Ovary (tissue), 9 donors: Measurements from ENCODE around the gene RASGRP1. TPM values are rescaled to one million over a fixed set of nuclear protein-coding genes. Genes with fewer than 3 reads are reported as not detected.
"Not testable (repeated sequence)": the region's sequence is repeated elsewhere in the genome, so short reads cannot be mapped to it uniquely, and the experiment has no call there.

Experiments
- DNase-seq, 5 donors: peaks; one replicate each; pipeline ENCODE4 v3.0.0-alpha.2; 2019 to 2020
- H3K27ac ChIP-seq, 2 donors: fragments of 200-600 bp; one replicate each; pipeline versions ENCODE4 v1.5.1 to v1.8.0; 2019 to 2022
- H3K27me3 ChIP-seq: fragments of 200-600 bp; one replicate; pipeline ENCODE4 v1.8.0; 2022
- H3K36me3 ChIP-seq: fragments of 200-600 bp; sonication (generic); one replicate; pipeline ENCODE4 v1.5.1; 2019
- H3K4me1 ChIP-seq: one replicate; pipeline ENCODE4 v1.8.1; 2013; ENCODE audit warnings: mild to moderate bottlenecking, moderate library complexity; ENCODE audit not compliant: insufficient read depth
- H3K4me3 ChIP-seq: fragments of 200-600 bp; sonication (generic); one replicate; pipeline ENCODE4 v1.5.1; 2017
- H3K9me3 ChIP-seq, 2 donors: fragments of 200-600 bp in 1 of 2; sonication (generic) in 1 of 2; one replicate each; pipeline versions ENCODE4 v1.5.1 to v1.8.1; 2013 to 2019; ENCODE audit warnings: mild to moderate bottlenecking in 1 of 2, moderate library complexity in 1 of 2
- CTCF ChIP-seq, 3 donors: fragments of 450-650 bp in 2 of 3; fragments of 200-600 bp in 1 of 3; IDR thresholded peaks; one replicate each; pipeline versions ENCODE4 v1.5.1 to v1.8.0; 2016 to 2022; ENCODE audit warnings: antibody characterized with exemption in 3 of 3, mild to moderate bottlenecking in 1 of 3
- EP300 ChIP-seq: sonication (generic); formaldehyde crosslinking; IDR thresholded peaks from one replicate; pipeline ENCODE4 v1.6.1; 2017; ENCODE audit warnings: antibody characterized with exemption
- POLR2A ChIP-seq: fragments of 450-650 bp; IDR thresholded peaks from one replicate; pipeline ENCODE4 v1.6.1; 2017; ENCODE audit warnings: antibody characterized with exemption, mild to moderate bottlenecking, moderate library complexity
- WGBS, 3 donors: extraction: QIAGEN DNeasy Blood & Tissue Kit in 1 of 3; methylation state at CpG; one replicate each; pipeline versions ENCODE4 v1.1.5 to v1.1.7; 2013 to 2017; 5-methylcytosine and 5-hydroxymethylcytosine counted together
- intact Hi-C, 4 donors: fragments of 100-400 bp; cut with DNase I; formaldehyde crosslinking; loops; one replicate each; pipeline versions ENCODE4 v1.11.0 to v1.15.1; 2022 to 2023
- polyA plus RNA-seq, 2 donors: library from polyadenylated mRNA; stranded (reverse); fragments of 200-250 nt in 1 of 2; fragments of 350-450 nt in 1 of 2; fragmentation: Illumina TruSeq in 1 of 2; extraction: RNeasy Lipid Tissue Mini Kit (QIAGEN cat#74804) in 1 of 2; gene quantifications; one replicate each; pipeline ENCODE4 v1.2.3, GENCODE V29; 2013 to 2014
- total RNA-seq, 7 donors: library from RNA; depleted of rRNA in 2 of 7; stranded (reverse); fragments of >200 nt in 2 of 7; fragmentation: NEBNext Ultra II Directional in 3 of 7; extraction: Animal tissue kit (Norgen Biotek cat#: 25700) in 3 of 7; gene quantifications; one replicate each; pipeline versions ENCODE4 v1.1.0 to v1.2.4, GENCODE V29; 2016 to 2023
- donor health status: DM: no; HTN: no; CAD: no; lungs with moderate emphysema.
- donor health status: DM: no; HTN: no; CAD: no.
- donor health status: Bipolar disorder and iron deficiency.
- donor health status: DM: yes; HTN: yes; CAD: no.
- donor health status: DM: no; HTN: no; CAD: no.
- donor health status: DM: yes; HTN: yes; CAD: no.

RASGRP1 gene
- total and polyA plus RNA-seq, 9 donors, result 0.13 to 15.5 (median 1.0) TPM

- Histone ChIP-seq H3K4me1 (no peaks in the 10 kb centered on the region), H3K27me3 (no peaks in the 10 kb centered on the region), H3K36me3 (no peaks in the 10 kb centered on the region), H3K27ac (no peak overlapping the region), H3K9me3 (no peaks in the 10 kb centered on the region), H3K4me3 (no peak overlapping the region)
- intact Hi-C loops, result no loop called here
- WGBS, 3 donors, result 70 to 75% (median 75%) methylated on average over 6 of the region's 6 CpGs
- TF ChIP-seq CTCF (IDR thresholded peaks at IDR 0.05) (no peak), POLR2A (no peak), EP300 (no peak)
- no peak for DNase-seq
These were observed 22.6 kb upstream of the RASGRP1 start for GRCh38 chr15:38587214-38587613.

- H3K9me3 ChIP-seq, H3K36me3 ChIP-seq, H3K27me3 ChIP-seq, H3K4me3 ChIP-seq, H3K27ac ChIP-seq, H3K4me1 ChIP-seq, DNase-seq, intact Hi-C loops: not testable (repeated sequence)
- WGBS, 3 donors, result 91 to 97% (median 94%) methylated on average over 2 of the region's 2 CpGs
These were observed 21.4 kb upstream of the RASGRP1 start for GRCh38 chr15:38586005-38586404.

GRCh38 chr15:38578626-38579025, 14.0 kb upstream of the RASGRP1 start:
- TF ChIP-seq EP300, result no peak
- TF ChIP-seq POLR2A, result no peak
- Histone ChIP-seq H3K36me3 (no peaks in the 10 kb centered on the region), H3K4me1 (no peaks in the 10 kb centered on the region), H3K27ac (no peak overlapping the region), H3K9me3 (no peaks in the 10 kb centered on the region), H3K4me3 (no peak overlapping the region), H3K27me3 (no peaks in the 10 kb centered on the region)
- 84 to 87% (median 86%) methylated on average over 3 of the region's 3 CpGs for WGBS, 3 donors
- DNase-seq, result no peak
- intact Hi-C loops, result no loop called here

GRCh38 chr15:38577424-38577987, 12.9 kb upstream of the RASGRP1 start:
- H3K4me1 ChIP-seq, result no peaks in the 10 kb centered on the region
- no peak overlapping the region for H3K4me3 ChIP-seq
- no peaks in the 10 kb centered on the region for H3K27me3 ChIP-seq
- H3K36me3 ChIP-seq, result no peaks in the 10 kb centered on the region
- TF ChIP-seq EP300, result no peak
- TF ChIP-seq POLR2A, result no peak
- TF ChIP-seq CTCF (IDR thresholded peaks at IDR 0.05), result no peak
- no peaks in the 10 kb centered on the region for H3K9me3 ChIP-seq
- no peak for DNase-seq
- 68 to 75% (median 73%) methylated on average over 7 of the region's 7 CpGs for WGBS, 3 donors
- H3K27ac ChIP-seq, result no peak overlapping the region
- intact Hi-C loops, result no loop called here

GRCh38 chr15:38576837-38577236, 12.2 kb upstream of the RASGRP1 start:
- H3K27me3 ChIP-seq, result no peaks in the 10 kb centered on the region
- intact Hi-C loops, result no loop called here
- H3K36me3 ChIP-seq, result no peaks in the 10 kb centered on the region
- no peak for DNase-seq
- no peaks in the 10 kb centered on the region for H3K9me3 ChIP-seq
- 92 to 97% (median 94%) methylated on average over 3 of the region's 3 CpGs for WGBS, 3 donors
- TF ChIP-seq POLR2A (no peak), CTCF (IDR thresholded peaks at IDR 0.05) (no peak), EP300 (no peak)
- H3K4me1 ChIP-seq, result no peaks in the 10 kb centered on the region
- no peak overlapping the region for H3K27ac ChIP-seq
- no peak overlapping the region for H3K4me3 ChIP-seq
